KBM-7 (cell line): ENCODE data around the gene MAT1A.
"Not testable (repeated sequence)": the region's sequence is repeated elsewhere in the genome, so short reads cannot be mapped to it uniquely, and the experiment has no call there.

ENCODE experiments used
- DNase-seq: peaks from one replicate; pipeline ENCODE4 v3.0.0-alpha.2; 2015
- in situ Hi-C: fragments of 300-500 bp; cut with MboI; formaldehyde crosslinking; loops from 2 replicates; pipeline ENCODE4 v1.14.3; 2020; ENCODE audit warnings: low sequenced_read_pairs, low pct_unique_long_range_greater_than_20kb, mixed read lengths

MAT1A gene

DNA sequence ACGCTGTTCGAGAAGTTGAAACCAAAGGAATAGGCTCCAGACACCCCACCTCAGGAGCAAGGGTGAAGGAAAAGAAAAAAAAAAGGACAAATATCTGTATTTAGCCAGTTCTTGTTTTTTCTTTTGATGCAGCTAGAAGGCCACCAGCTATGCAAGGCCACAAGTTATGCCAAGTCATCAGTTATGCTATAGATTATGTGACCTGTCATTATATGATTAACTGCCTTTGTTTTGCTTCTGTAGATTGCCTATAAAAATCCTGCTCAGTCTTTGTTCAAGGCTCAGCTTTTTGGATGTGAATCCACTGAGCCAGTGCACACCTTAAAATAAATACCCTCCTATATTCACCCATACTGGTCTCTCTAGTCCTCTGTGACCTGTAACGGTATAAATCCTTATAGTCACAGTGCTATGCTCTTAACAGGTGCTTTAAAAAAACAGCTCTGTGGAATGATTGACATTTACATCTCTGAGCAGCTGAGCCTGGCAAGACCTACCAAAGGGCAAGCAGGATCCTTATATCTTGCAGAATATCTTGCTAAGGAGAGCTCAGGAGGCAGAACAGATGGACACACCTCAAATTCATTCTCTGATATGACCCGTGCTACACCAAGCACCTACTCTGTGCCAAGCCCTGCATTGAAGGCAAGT, 20.4 kb downstream of the MAT1A start:
- no peak for DNase-seq
- in situ Hi-C loops = no loop called here

GRCh38 chr10:80268266-80268665, 21.2 kb downstream of the MAT1A start:
- in situ Hi-C loops = no loop called here
- no peak for DNase-seq

DNA sequence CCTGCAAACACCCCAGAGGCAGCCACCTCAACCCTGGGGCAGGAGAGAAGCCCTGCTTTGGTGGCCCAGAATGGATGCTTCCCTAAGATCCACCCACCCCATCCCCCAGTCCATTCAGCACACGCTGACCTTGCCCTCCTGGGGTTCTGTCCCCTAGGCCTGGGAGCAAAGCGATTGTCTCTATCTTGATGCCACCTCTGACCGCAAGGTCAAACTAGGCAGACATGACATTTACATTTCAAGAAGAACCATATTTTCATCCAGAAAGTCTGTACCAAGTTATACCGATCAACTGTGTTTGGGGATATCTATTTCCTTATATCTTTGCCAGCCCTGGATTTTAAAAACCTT, 23.0 kb downstream of the MAT1A start:
- in situ Hi-C loops = no loop called here

GRCh38 chr10:80265740-80266512, 23.5 kb downstream of the MAT1A start:
- DNase-seq = no peak
- in situ Hi-C loops = no loop called here

More for the DNA sequence above, 23.0 kb downstream of the MAT1A start:
- no peak for DNase-seq

- no peak for DNase-seq
- in situ Hi-C loops = no loop called here
Observed at GRCh38 chr10:80264081-80265056, 25.1 kb downstream of the MAT1A start.

DNA sequence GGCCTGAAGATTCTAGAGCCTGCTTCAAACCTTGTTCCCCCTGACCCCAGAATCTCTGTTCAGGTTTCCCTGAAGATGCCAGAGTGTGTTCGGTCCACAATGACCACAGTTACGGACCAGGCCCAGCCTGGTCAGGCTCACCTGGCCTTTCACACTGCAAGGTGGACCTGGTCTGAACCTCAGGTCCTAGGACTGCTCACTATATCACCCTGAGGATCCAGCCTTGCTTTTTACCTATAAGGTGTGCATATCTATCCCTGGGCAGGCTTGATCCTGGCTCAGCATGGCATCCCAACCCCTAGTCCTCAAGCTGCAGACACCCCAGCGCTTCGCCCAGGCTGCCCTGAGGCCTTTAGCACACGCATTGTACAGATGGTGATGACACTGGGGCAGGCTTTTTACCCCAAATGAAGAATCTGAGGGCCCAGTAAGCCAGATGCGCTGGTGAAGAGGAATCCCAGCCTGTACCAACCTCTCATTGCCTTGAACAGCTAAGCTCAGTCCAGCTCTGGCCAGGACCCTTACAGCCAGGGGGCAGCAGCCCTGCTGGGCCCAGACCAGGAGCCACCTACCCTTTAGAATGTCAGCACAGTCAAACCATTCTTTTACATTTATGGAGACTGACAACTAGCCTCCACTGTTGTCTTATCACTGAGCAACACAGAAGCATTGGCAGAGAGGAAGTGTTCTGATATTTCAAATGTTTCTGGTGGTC, 28.0 kb downstream of the MAT1A start:
- no peak for DNase-seq
- in situ Hi-C loops = no loop called here

- in situ Hi-C loops = no loop called here
- peak; percentile 45 for DNase-seq
Observed at GRCh38 chr10:80260295-80261243, 28.9 kb downstream of the MAT1A start.

DNA sequence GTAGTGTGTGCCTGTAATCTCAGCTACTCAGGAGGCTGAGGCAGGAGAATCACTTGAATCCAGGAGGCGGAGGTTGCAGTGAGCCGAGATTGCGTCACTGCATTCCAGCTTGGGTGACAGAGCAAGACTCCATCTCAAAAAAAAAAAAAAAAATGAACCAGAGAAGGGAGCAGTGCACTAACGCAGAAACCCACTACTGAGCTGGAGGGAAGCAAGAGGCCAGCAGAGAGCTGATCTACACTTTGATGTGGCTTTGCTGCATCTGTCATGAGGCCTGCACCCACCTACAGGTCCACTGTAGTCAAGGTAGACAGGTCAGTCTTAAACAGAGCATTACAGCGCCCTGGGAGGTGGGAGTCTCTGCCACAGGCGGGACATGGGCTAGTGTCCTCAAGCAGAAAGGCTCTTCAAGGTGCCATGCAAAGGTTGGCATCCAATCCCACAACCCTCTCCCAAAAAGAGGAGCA, 30.0 kb downstream of the MAT1A start:
- in situ Hi-C loops = no loop called here
- no peak for DNase-seq

GRCh38 chr10:80256798-80257197, 32.7 kb downstream of the MAT1A start:
- DNase-seq, in situ Hi-C loops: not testable (repeated sequence)

DNA sequence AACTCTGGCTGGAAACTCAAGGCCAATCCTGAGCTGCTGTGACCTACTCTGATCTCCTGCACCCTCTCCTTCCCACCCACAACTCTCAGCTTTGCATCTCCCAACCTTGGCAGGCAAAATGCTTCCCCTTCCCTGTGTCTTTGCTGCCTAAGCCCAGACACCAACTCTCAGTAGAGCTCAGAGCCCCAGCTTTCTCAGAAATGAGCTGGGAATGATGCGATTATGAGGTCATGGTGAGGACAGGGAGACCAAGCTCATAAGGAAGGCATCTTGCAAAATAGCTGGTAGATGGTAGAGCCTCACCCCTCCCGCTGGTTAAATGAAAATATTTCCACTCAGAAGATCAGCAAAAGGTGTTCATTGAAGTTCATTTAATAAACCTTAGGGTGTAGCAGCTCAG, 34.7 kb downstream of the MAT1A start:
- DNase-seq, in situ Hi-C loops: not testable (repeated sequence)

GRCh38 chr10:80253963-80254271, 35.5 kb downstream of the MAT1A start:
- in situ Hi-C loops = not testable (repeated sequence)

GRCh38 chr10:80253266-80253962, 36.0 kb downstream of the MAT1A start:
- no peak for DNase-seq
- in situ Hi-C loops = no loop called here

More at GRCh38 chr10:80253963-80254271, 35.5 kb downstream of the MAT1A start:
- not testable (repeated sequence) for DNase-seq

- DNase-seq = no peak
- in situ Hi-C loops = no loop called here
Observed at GRCh38 chr10:80252296-80252887, 37.1 kb downstream of the MAT1A start.

GRCh38 chr10:80251703-80252280, 37.7 kb downstream of the MAT1A start:
- DNase-seq, in situ Hi-C loops: not testable (repeated sequence)

GRCh38 chr10:80250399-80250798, 39.1 kb downstream of the MAT1A start:
- in situ Hi-C loops = not testable (repeated sequence)

DNA sequence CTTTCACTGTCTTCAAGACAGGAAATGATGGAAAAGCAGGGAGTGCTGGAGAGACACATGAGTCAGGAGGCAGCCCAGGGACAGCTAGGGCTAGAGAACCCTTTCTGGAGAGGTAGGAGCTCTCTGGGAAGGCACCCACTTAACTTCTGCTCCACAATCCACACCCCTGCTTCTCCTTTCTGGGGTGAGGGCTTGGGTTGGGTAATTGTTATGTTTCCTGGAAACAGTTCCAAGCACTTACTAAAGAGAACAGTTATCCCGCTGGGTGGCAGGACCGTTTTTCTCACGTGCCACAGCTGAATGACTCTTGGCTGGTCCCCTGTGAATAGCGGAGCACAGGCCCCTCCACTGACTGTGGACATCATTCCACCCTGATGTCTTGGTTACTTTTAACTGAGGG, 39.6 kb downstream of the MAT1A start:
- DNase-seq, in situ Hi-C loops: not testable (repeated sequence)

More at GRCh38 chr10:80250399-80250798, 39.1 kb downstream of the MAT1A start:
- DNase-seq = not testable (repeated sequence)

- DNase-seq, in situ Hi-C loops: not testable (repeated sequence)
Observed at GRCh38 chr10:80247611-80248010, 41.8 kb downstream of the MAT1A start.
